AG20443 (cell line): ENCODE data around the gene DCLK2.
A peak's percentile ranks its signal among the peaks of the same experiment; 100 is the strongest.

ENCODE experiments used
- DNase-seq: peaks from one replicate; pipeline ENCODE4 v3.0.0; 2012; ENCODE audit warnings: low spot score, mixed read lengths

DCLK2 gene

GRCh38 chr4:150117629-150118028 is 39.4 kb downstream of the DCLK2 start:
- DNase-seq: no peak

DNA sequence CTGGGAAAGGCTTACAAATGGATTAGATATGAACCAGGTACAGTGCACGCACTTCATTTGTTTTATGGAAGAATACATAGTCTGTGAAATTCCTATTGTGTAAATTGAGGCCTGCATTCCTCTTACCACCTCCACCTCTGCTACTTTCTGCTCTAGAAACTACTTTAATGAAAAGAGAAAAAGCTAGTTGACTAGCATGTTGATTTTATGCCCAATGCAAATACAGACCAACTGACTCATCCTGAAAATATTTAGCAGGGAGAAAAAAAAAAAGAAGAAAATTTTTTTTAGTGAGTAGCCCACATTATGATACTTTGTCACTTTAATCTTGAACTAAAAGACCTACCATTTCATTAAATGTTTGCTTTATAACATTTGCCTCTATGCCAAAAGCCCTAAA is 41.2 kb downstream of the DCLK2 start:
- peak; percentile 53 for DNase-seq

GRCh38 chr4:150123087-150123486 is 44.8 kb downstream of the DCLK2 start:
- no peak for DNase-seq

- DNase-seq: no peak
These were observed 45.8 kb downstream of the DCLK2 start for GRCh38 chr4:150123796-150124677.

DNA sequence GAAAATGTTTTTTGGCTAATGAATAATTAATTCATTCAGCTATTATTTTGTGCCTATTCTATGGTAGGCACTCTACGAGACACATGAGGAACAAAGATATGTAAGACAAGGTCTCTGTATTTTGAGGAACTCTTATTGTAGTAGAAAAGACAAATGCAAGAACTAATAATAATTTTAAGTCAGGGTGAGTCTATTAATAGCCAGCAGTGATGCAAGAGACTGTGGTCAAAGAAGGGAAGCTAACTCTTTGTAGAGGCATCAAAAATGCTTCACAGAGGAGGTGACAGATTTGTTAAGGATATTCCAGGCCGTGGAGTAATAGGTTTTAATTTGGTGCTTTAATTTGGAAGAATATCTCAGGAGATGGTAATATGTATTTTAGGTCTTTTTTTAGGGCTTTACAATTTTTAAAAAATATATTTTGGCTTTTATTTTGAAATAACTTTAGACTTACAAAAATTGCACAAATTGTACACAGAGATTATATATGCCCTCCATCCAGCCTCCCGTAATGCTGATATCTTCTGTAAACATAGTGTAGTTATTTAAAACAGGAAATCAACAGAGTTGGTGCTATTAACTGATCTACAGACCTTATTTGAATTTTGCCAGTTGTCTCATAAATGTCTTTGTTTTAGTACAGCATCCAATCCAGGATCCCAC is 48.1 kb downstream of the DCLK2 start:
- DNase-seq: no peak

DNA sequence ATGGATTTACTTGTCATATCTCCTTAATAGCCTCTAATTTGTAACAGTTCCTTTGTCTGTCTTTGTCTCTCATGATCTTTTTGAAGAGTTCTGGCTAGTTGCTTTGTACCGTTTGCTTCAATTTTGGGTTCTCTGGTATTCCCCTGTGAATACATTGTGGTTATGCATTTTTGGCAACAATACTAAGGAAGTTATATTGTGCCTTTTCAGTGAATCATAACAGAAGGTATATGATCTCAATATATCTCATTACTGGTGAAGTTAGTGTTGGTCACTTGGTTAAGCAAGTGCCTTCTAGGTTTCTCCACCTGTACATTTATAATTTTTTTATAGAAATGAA is 48.6 kb downstream of the DCLK2 start:
- no peak for DNase-seq

- no peak for DNase-seq
These were observed 49.5 kb downstream of the DCLK2 start for GRCh38 chr4:150127757-150128156.

DNA sequence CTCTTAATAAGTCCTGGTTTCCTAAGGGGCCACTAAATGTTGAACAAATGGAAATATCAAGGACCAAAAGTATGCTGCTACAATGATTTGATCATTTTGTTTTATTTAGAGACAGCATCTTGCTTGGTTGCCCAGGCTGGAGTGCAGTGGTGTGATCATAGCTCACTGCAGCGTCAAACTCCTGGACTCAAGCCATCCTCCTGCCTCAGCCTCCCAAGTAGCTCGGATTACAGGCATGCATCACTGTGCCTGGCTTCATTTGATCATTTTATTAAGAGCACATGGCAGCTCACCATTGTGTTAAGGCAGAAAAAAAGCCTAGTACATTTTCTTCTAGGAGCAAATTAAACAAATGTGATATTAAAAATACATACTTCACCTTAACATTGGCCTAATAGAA is 52.7 kb downstream of the DCLK2 start:
- DNase-seq: no peak

GRCh38 chr4:150131581-150132228 is 53.5 kb downstream of the DCLK2 start:
- DNase-seq: no peak

- no peak for DNase-seq
These were observed 55.4 kb downstream of the DCLK2 start for GRCh38 chr4:150133605-150134004.

DNA sequence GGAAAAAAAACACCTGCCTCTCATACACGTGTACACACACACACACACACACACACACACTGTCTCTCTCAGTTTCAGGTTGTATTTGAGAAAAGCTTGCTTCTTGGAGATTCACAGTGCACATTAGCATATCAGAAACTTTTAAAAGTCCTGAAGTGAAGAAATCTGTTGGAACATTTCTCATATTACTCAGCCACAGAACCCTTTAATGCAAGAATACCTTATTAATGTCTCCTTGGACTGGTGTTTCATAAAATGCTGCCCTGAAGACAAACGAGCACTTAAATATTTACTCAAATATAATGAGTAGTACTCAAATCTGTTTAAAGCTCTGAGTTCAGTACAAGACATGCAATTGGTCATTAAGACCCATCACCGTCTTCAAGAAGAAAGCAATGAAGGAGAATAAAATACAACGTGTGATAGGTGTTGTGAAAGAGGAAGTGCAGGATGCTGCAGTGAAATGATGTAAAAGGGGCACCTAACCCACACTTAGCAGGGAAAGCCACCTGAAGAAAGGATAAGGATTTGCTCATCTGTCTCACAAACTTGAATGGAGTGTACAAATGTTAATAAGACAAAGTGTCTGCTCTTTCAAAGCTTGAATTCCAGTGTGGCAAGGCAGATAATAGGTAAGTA is 57.0 kb downstream of the DCLK2 start:
- no peak for DNase-seq

DNA sequence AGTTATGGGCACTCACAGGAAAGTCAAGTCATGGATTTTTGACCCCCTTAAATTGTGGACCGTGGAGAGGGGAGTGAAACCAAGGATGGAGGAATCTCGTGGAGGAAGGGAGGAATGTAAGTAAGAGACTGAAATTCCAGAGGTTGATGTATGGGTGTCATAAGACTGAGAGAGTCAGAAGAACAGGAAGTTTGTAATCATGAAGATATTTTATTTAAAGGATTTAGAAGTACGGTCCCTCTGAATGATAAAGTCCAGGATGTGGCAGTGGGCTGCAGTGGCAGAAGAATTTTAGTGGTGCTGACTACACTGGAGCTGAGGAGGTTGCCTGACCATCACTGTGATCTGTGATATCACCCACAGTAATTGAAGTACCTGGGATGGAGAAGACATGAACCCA is 57.8 kb downstream of the DCLK2 start:
- DNase-seq: no peak

- DNase-seq: no peak
These were observed 58.2 kb downstream of the DCLK2 start for GRCh38 chr4:150136481-150136880.

GRCh38 chr4:150139297-150139865 is 61.1 kb downstream of the DCLK2 start:
- DNase-seq: no peak

- peak; percentile 60 for DNase-seq
These were observed 62.6 kb downstream of the DCLK2 start for GRCh38 chr4:150140774-150141400.

GRCh38 chr4:150141756-150142155 is 63.5 kb downstream of the DCLK2 start:
- no peak for DNase-seq

- no peak for DNase-seq
These were observed 64.6 kb downstream of the DCLK2 start for GRCh38 chr4:150142831-150143230.

DNA sequence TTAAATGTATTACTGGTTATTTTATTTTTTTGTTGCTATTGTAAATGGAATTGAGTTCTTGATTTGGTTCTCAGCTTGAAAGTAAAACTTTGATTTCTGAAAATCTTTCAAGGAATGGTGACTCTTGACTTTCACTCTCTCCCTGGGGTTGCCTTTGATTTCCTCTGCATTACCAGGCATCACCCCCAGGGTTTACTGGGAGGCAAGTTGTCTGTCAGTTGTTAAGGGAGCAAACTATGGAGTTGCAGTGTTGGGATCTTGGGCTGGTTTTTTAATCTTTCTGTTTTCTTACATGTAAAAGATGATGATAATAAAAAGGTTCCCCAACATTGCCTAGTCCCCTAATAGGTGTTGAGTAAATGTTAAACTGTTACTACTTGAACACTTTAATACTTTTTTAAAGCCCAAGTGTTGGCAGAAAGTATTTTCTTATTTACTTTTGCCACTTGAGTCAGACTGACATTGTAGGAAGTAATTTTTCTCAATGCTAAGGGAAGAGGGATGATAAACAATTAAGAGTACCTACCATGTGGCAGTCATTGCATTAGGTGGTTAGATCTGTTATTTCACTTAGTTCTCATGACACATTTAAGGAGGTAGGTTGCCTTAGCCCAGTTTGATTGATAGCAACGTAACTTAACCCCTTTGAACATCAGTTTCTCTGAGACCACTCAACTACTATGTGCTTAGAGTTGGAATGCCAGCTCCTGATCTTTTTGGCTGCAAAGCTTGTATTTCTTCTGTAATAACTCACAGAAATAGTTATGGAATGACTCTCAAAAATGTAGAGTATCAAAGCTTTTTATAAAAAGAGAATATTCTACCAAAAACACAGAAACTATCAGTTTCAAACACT is 67.1 kb downstream of the DCLK2 start:
- no peak for DNase-seq

DNA sequence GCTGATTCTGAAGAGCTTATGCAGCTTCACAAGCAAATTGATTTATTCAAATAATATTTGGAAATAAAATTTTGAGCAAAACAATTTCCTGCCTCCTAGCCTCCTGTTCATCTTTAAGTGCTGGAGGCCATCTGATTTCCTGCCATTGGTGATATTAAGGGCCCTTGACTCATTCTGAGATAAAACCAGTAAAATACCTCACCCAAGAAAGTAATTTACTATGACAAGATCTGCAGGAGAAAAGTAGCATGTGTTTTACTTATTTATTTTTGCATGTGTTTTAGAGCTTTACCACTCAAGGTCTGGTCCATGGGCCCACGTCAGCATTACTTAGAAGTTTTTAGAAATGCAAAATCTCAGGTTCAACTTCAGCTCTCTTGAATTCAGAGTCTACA is 67.7 kb downstream of the DCLK2 start:
- DNase-seq: no peak

GRCh38 chr4:150149381-150149780 is 71.1 kb downstream of the DCLK2 start:
- peak; percentile 53 for DNase-seq

DNA sequence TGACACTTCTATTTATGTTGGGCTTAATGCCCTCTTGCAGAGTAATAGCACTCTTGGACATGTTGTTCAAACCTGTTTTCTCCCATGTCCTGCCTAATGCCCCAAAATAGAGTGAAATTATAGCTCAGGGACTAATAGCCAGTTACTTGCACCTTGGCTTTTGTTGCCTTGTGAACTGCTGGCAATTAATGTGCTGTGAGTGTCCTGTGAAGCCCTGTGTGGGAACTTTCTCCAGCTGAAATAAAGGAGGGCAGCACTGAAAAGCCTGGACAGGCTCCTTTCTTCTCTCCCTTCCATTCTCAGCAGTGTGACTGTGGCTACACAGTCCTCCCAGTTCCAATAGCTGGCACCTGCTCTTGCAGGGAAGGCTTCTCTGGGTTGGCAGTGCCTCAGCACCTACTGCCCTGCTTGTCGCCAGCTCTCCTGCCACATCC is 72.4 kb downstream of the DCLK2 start:
- no peak for DNase-seq
